ENCODE results near the gene PHACTR2. TPM values are rescaled to one million over a fixed set of nuclear protein-coding genes. Genes with fewer than 3 reads are reported as not detected.

Gene PHACTR2
- total and polyA plus RNA-seq, 10 of the 15 experiments (the other 5 are each of a cell fraction or from before 2014, with no cell fraction given): 1.4 to 19.1 (median 5.3) TPM

- no peak for TF ChIP-seq SKIL (IDR thresholded peaks at IDR 0.05; ENCODE audit: low read depth, poor library complexity, severe bottlenecking)
These were observed 126.2 kb downstream of the PHACTR2 start (continued) for GRCh38 chr6:143803769-143804568.

DNA sequence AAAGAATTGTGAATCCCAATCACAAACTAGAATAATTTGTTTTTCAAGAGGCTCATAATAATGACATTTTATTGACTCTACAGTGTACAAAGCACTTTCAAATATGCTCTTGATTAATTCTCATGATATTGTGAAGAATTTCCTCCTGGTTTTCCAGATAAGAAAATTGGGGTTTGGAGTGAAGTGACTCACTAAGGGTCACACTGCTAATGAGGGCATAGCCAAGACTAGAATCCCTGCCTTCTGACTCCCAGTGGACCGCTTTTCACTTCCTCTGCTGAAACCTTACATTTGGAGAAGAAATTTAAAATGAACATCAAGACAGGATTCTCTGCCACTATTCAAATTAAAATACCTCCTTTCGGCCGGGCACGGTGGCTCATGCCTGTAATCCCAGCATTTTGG lies 127.1 kb downstream of the PHACTR2 start:
- POLR2A ChIA-PET: no interaction called here
- Histone ChIP-seq H3K4me2 (ENCODE audit: control insufficient read depth, insufficient read depth) (no peak overlapping the region), H3K9me3 (replicated peaks; ENCODE audit: control insufficient read depth, insufficient read depth, low read length) (no peaks in the 10 kb centered on the region), H4K20me1 (ENCODE audit: control insufficient read depth, insufficient read depth) (no peaks in the 10 kb centered on the region), H3K4me3 (no peak overlapping the region), H3K79me2 (ENCODE audit: control insufficient read depth, insufficient read depth, low read length) (no peaks in the 10 kb centered on the region), H2AFZ (ENCODE audit: control insufficient read depth, low read depth, low read length) (no peak overlapping the region), H3K27me3 (replicated peaks in 1 of 2; ENCODE audit: control insufficient read depth in 2 of 2, insufficient read depth in 2 of 2, low read length in 1 of 2) (no peaks in the 10 kb centered on the region), H3K27ac (ENCODE audit: control insufficient read depth, insufficient read depth) (no peak overlapping the region), H3K4me1 (ENCODE audit: control insufficient read depth, insufficient read depth, low read length) (no peaks in the 10 kb centered on the region), H3K9ac (ENCODE audit: control insufficient read depth, insufficient read depth, low read length) (no peak overlapping the region), H3K36me3 (ENCODE audit: control insufficient read depth in 2 of 2, insufficient read depth in 2 of 2, low read length in 1 of 2) (no peaks in the 10 kb centered on the region)
- WGBS (ENCODE audit: insufficient coverage, insufficient replicate concordance, low lambda C conversion rate, missing lambda C conversion rate): 80% methylated on average over 4 of the region's 4 CpGs
- SMC1A ChIA-PET (ENCODE audit: uncharacterized antibody, unreplicated experiment): no interaction called here
- intact Hi-C loops (cut with micrococcal nuclease; ENCODE audit: unreplicated experiment): no loop called here
- FAIRE-seq (no peak), DNase-seq (ENCODE audit: low read depth, low spot score) (no peak), ATAC-seq (no peak)
- BruUV-seq (replicated peaks): no TSS peak
- in situ Hi-C loops (cut with MboI): no loop called here
- RAD21 ChIA-PET (ENCODE audit: unreplicated experiment): no interaction called here
- no peak for TF ChIP-seq BCL11A (IDR thresholded peaks at IDR 0.05; ENCODE audit: low read depth, low read length)
- TF ChIP-seq, protein P1, sequence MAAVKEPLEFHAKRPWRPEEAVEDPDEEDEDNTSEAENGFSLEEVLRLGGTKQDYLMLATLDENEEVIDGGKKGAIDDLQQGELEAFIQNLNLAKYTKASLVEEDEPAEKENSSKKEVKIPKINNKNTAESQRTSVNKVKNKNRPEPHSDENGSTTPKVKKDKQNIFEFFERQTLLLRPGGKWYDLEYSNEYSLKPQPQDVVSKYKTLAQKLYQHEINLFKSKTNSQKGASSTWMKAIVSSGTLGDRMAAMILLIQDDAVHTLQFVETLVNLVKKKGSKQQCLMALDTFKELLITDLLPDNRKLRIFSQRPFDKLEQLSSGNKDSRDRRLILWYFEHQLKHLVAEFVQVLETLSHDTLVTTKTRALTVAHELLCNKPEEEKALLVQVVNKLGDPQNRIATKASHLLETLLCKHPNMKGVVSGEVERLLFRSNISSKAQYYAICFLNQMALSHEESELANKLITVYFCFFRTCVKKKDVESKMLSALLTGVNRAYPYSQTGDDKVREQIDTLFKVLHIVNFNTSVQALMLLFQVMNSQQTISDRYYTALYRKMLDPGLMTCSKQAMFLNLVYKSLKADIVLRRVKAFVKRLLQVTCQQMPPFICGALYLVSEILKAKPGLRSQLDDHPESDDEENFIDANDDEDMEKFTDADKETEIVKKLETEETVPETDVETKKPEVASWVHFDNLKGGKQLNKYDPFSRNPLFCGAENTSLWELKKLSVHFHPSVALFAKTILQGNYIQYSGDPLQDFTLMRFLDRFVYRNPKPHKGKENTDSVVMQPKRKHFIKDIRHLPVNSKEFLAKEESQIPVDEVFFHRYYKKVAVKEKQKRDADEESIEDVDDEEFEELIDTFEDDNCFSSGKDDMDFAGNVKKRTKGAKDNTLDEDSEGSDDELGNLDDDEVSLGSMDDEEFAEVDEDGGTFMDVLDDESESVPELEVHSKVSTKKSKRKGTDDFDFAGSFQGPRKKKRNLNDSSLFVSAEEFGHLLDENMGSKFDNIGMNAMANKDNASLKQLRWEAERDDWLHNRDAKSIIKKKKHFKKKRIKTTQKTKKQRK (IDR thresholded peaks at IDR 0.05; ENCODE audit: low read depth, low read length): no peak
- TF ChIP-seq SMARCA5 (IDR thresholded peaks at IDR 0.05): no peak
- TF ChIP-seq SREBF1 (IDR thresholded peaks at IDR 0.05; ENCODE audit: low read length): no peak
- no peak for TF ChIP-seq ZNF384 (IDR thresholded peaks at IDR 0.05; ENCODE audit: borderline replicate concordance, low read depth, low read length)
- TF ChIP-seq, protein P2, sequence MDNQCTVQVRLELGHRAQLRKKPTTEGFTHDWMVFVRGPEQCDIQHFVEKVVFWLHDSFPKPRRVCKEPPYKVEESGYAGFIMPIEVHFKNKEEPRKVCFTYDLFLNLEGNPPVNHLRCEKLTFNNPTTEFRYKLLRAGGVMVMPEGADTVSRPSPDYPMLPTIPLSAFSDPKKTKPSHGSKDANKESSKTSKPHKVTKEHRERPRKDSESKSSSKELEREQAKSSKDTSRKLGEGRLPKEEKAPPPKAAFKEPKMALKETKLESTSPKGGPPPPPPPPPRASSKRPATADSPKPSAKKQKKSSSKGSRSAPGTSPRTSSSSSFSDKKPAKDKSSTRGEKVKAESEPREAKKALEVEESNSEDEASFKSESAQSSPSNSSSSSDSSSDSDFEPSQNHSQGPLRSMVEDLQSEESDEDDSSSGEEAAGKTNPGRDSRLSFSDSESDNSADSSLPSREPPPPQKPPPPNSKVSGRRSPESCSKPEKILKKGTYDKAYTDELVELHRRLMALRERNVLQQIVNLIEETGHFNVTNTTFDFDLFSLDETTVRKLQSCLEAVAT (IDR thresholded peaks at IDR 0.05): no peak
- CTCF ChIA-PET: no interaction called here
